HEK293 (cell line): Measurements from ENCODE around the gene R3HDM4.

Experiments used
- CTCF ChIP-seq: fragments of 450-650 bp; formaldehyde crosslinking; IDR thresholded peaks from 2 replicates; pipeline ENCODE4 v1.5.1; 2016; ENCODE audit warnings: missing biosample characterization, missing genetic modification characterization
- TCF7L2 ChIP-seq: IDR thresholded peaks from 2 replicates; pipeline ENCODE4 v1.6.1; 2011; ENCODE audit warnings: low read depth, mild to moderate bottlenecking, inconsistent platforms, low read length, moderate library complexity, borderline replicate concordance
- ZNF140 ChIP-seq: fragments of 450-650 bp; formaldehyde crosslinking; IDR thresholded peaks from 2 replicates; pipeline ENCODE4 v1.5.1; 2016; ENCODE audit warnings: missing biosample characterization, missing genetic modification characterization
- ZNF24 ChIP-seq: fragments of 450-650 bp; formaldehyde crosslinking; IDR thresholded peaks from 2 replicates; pipeline ENCODE4 v1.5.1; 2016; ENCODE audit warnings: missing biosample characterization, missing genetic modification characterization
- ZNF311 ChIP-seq: fragments of 450-650 bp; formaldehyde crosslinking; IDR thresholded peaks from 2 replicates; pipeline ENCODE4 v1.5.1; 2017; ENCODE audit warnings: missing biosample characterization, missing genetic modification characterization, borderline replicate concordance
- ZNF473 ChIP-seq: fragments of 450-650 bp; formaldehyde crosslinking; IDR thresholded peaks from 2 replicates; pipeline ENCODE4 v1.5.1; 2017; ENCODE audit warnings: missing biosample characterization, missing genetic modification characterization
- ZNF830 ChIP-seq: fragments of 450-650 bp; IDR thresholded peaks from 2 replicates; pipeline ENCODE4 v1.5.0; 2018; ENCODE audit warnings: missing biosample characterization, missing genetic modification characterization, low read depth, mild to moderate bottlenecking, moderate library complexity
- TF ChIP-seq, protein P1 (sequence below): sonication (generic); formaldehyde crosslinking; IDR thresholded peaks from 2 replicates; pipeline ENCODE4 v1.8.1; 2022; ENCODE audit warnings: mild to moderate bottlenecking, moderate library complexity, missing genetic modification reagents
- TF ChIP-seq, protein P2 (sequence below): fragments of 450-650 bp; formaldehyde crosslinking; conservative IDR thresholded peaks from 2 replicates; pipeline ENCODE4 v1.5.1; 2016; ENCODE audit warnings: low read depth, missing biosample characterization, missing genetic modification characterization

DNA sequence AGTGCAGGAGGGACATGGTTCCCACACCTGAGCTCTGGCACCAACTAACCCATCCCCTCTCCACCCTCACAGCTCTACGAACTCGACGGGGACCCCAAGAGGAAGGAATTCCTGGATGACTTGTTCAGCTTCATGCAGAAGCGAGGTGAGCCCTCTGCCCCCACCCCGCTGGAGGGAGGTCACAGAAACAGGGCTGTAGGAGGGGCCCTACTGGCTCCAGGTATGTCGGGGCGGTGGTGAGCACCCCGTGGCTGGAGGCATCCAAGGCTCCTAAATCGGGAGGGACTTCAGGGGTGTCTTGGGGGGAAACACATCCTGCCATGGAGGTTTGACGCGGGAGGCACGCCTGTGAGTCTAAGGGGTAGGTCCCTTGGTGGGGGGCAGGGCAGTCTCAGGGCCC lies 47.0 kb upstream of the R3HDM4 start:
- TF ChIP-seq ZNF311 (tag by site-specific recombination) (no peak), ZNF24 (tag by site-specific recombination) (no peak), CTCF (tag by site-specific recombination) (no peak), ZNF140 (tag by site-specific recombination) (no peak), ZNF830 (no peak), ZNF473 (no peak), TCF7L2 (no peak)
- TF ChIP-seq, protein P1, sequence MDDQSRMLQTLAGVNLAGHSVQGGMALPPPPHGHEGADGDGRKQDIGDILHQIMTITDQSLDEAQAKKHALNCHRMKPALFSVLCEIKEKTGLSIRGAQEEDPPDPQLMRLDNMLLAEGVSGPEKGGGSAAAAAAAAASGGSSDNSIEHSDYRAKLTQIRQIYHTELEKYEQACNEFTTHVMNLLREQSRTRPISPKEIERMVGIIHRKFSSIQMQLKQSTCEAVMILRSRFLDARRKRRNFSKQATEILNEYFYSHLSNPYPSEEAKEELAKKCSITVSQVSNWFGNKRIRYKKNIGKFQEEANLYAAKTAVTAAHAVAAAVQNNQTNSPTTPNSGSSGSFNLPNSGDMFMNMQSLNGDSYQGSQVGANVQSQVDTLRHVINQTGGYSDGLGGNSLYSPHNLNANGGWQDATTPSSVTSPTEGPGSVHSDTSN (CRISPR knock-in tag): no peak
- TF ChIP-seq, protein P2, sequence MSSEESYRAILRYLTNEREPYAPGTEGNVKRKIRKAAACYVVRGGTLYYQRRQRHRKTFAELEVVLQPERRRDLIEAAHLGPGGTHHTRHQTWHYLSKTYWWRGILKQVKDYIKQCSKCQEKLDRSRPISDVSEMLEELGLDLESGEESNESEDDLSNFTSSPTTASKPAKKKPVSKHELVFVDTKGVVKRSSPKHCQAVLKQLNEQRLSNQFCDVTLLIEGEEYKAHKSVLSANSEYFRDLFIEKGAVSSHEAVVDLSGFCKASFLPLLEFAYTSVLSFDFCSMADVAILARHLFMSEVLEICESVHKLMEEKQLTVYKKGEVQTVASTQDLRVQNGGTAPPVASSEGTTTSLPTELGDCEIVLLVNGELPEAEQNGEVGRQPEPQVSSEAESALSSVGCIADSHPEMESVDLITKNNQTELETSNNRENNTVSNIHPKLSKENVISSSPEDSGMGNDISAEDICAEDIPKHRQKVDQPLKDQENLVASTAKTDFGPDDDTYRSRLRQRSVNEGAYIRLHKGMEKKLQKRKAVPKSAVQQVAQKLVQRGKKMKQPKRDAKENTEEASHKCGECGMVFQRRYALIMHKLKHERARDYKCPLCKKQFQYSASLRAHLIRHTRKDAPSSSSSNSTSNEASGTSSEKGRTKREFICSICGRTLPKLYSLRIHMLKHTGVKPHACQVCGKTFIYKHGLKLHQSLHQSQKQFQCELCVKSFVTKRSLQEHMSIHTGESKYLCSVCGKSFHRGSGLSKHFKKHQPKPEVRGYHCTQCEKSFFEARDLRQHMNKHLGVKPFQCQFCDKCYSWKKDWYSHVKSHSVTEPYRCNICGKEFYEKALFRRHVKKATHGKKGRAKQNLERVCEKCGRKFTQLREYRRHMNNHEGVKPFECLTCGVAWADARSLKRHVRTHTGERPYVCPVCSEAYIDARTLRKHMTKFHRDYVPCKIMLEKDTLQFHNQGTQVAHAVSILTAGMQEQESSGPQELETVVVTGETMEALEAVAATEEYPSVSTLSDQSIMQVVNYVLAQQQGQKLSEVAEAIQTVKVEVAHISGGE: no peak
